GM20431 (cell line): Measurements from ENCODE around the gene HPS4.
"Not testable (repeated sequence)": the region's sequence is repeated elsewhere in the genome, so short reads cannot be mapped to it uniquely, and the experiment has no call there.

Experiments
- in situ Hi-C: fragments of 300-500 bp; cut with MseI, MboI; formaldehyde crosslinking; loops from one replicate; pipeline ENCODE4 v1.15.0; 2020; ENCODE audit warnings: low sequenced_read_pairs; ENCODE audit not compliant: unreplicated experiment

The HPS4 gene

DNA sequence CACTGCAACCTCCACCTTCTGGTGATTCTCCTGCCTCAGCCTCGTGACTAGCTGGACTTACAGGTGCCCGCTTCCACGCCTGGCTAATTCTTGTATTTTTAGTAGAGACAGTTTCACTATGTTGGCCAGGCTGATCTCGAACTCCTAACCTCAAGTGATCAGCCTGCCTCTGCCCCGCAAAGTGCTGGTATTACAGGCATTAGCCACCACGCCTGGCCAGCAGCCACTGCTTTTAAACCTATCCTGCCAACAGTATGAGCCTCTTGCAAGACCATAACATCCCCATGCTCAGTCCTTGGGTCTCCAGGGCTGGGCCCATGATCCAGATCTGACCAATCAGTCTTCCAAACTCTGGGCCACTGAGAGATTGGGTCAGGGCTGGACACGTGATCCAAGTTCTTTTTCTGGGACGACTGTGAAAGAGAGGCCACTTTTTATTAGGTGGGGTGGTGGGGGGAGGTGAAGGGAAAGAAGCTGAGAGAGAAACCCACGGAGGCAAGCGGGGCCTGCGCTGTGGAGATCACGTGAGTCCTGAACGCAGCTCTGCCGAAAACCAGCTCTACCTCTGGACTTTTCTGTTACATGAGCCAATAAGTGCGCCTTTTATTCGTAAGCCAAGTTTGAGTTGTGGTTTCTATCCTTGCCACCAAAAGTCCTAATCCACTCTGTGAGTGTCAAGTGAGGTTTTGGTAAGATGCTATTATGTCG is 36.6 kb downstream of the HPS4 start:
- in situ Hi-C loops, result no loop called here

GRCh38 chr22:26445577-26446275 is 37.9 kb downstream of the HPS4 start:
- in situ Hi-C loops, result no loop called here

- in situ Hi-C loops, result no loop called here
Observed at GRCh38 chr22:26444777-26445176, 38.8 kb downstream of the HPS4 start.

GRCh38 chr22:26443901-26444690 is 39.5 kb downstream of the HPS4 start:
- in situ Hi-C loops, result no loop called here

- in situ Hi-C loops, result no loop called here
Observed at GRCh38 chr22:26442086-26442756, 41.4 kb downstream of the HPS4 start.

GRCh38 chr22:26439559-26439958 is 44.0 kb downstream of the HPS4 start:
- in situ Hi-C loops, result no loop called here

GRCh38 chr22:26438776-26439175 is 44.8 kb downstream of the HPS4 start:
- in situ Hi-C loops, result not testable (repeated sequence)

DNA sequence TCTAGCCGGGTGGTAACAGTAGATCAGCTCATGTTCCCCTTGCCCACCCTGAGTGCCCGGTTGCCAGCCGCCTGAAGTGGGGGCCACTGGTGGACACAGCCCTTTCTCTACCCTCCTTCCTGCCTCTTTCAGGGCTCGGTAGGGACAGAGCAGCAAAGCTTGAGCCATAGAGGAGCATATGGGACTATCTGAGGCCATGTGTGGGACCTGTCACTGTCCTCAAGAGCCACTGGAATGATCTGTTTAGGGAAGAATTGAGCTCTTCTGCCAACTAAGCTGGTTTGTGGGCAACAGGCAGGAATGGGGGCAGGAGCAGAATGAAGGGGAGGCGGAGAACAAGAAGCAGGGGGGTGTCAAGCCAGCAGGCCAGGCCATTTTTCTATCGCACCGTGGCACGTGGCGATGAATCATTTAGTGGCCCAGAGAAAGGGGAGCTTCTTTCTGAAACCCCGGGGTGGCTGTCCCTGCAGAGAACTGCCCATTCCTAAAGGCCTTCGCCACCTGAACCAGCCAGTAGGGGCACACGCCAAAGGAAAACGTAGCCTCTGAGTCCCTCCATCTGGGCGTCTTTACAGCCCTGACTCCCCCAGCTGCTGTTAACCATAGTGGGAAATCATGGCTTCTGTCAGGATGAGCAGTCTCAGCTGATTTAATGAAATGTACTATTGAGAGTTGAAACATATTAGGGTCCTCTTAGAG is 45.7 kb downstream of the HPS4 start:
- in situ Hi-C loops, result no loop called here

- in situ Hi-C loops, result no loop called here
Observed at GRCh38 chr22:26436903-26437515, 46.6 kb downstream of the HPS4 start.

DNA sequence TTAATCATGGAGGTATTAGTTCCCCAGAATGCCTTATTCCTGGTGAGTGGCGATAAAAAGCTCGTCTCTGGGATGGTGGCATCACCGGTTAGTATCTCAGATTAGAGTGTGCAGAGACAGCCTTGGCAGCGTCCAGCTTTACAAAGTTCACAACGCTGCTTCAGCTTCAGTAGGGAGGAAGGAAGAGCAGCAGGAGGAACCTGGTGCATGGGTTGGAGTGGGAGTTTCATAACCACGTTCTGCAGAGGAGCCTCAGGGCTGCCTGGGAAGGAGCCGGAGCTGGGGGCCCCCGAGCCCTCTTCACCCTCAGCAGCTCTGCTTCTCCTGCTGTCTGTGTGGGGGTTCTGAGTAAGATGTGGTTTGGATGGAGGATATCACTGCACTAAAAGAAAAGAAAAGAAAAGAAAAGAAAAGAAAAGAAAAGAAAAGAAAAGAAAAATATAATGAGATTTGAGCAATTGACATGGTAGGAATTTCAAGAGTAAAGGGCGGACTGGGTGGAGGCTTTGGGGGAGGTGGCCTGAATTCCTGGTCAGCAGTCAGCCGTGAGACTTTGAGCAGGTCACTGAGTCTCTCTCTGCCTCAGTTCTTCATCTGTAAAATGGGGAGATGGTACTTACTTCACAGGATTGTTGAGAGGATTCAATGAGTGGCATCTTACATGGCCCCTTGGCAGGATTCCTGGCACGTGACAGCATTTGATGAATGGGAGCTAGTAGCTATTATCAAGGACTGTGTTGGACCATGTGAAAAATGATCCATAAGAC is 48.1 kb downstream of the HPS4 start:
- in situ Hi-C loops, result no loop called here

DNA sequence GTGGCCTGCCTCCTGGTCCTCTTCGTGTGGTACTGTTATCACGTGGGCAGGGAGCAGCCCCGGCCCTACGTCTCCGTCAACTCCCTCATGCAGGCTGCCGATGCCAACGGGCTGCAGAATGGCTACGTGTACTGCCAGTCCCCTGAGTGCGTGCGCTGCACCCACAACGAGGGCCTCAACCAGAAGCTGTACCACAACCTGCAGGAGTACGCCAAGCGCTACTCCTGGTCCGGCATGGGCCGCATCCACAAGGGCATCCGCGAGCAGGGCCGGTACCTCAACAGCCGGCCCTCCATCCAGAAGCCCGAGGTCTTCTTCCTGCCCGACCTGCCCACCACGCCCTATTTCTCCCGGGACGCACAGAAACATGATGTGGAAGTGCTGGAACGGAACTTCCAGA is 49.8 kb downstream of the HPS4 start:
- in situ Hi-C loops, result no loop called here

GRCh38 chr22:26432619-26433311 is 50.8 kb downstream of the HPS4 start:
- in situ Hi-C loops, result no loop called here

DNA sequence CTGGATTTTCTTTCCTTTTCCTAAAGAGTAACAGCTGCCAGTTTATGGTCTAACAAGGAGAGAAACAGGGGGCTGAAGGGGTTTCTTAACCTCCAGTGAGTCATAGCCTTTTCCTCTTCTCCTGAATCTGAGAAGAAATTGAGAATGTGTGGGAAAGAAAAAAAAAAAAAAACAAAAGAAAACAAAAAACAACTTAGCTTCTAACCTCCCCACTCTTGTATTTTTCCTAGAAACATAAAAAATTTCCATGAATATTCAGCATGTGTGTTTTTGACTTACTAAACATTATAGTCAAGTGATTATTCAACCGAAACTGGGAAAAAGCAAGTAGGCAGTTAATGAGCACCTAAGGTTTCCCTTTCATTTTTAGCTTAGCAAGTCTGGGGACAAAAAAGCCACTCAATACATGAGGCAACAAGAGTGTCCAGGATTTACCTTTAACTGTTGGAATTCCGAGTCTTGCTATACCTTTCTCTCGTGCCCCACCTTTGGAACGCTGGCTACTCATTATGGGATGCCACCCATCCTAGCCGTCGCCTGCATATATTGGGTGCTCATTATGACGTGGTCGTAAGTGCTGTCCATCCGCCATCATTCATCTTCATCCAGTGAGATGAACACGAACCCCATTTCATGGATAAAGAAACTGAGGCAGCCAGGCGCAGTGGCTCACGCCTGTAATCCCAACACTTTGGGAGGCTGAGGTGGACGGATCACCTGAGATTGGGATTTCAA is 52.2 kb downstream of the HPS4 start:
- in situ Hi-C loops, result no loop called here

DNA sequence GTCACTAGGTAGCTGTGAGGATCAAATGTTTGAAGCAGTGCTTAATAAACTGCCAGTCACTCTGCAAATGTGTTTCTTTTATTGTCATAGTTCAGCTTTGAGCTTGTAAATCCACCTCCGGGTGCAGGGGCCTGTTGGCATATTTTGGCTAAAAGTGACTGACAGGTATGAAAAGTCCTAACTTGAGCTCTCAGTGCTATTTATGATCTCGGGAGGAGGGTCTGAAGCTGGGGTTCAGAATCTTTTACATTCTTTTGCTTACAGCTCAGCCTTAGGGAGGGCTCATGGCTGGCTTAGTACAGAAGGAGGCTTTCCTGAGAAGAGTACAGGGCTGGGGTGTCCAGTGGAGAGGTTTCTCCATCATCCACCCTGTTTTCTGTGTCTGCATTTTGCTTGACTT is 53.0 kb downstream of the HPS4 start:
- in situ Hi-C loops, result no loop called here

- in situ Hi-C loops, result no loop called here
Observed at GRCh38 chr22:26429458-26430286, 53.9 kb downstream of the HPS4 start.

- in situ Hi-C loops, result no loop called here
Observed at GRCh38 chr22:26428515-26429457, 54.8 kb downstream of the HPS4 start, which contains the start of gene ASPHD2. ASPHD2 (plus strand) TSS chr22:26429260; CDS start chr22:26433616, 4,356 bp downstream.
